ENCODE measurements around the gene TRPV3.

GRCh38 chr17:3546997-3547396 lies 10.6 kb downstream of the TRPV3 start:
- TF ChIP-seq CTCF (IDR thresholded peaks at IDR 0.05) (no peak), POLR2A (IDR thresholded peaks at IDR 0.05) (no peak)

Data from Peyer's patch (tissue), 4 donors.